ENCODE measurements around the gene EML6. TPM values are rescaled to one million over a fixed set of nuclear protein-coding genes. Genes with fewer than 3 reads are reported as not detected.

The EML6 gene
- total RNA-seq, 1 experiment from 2014 or later: 1.5 TPM

- no peak overlapping the region for H4K8ac ChIP-seq (replicated peaks; ENCODE audit: insufficient read length, low read depth, low read length)
- no peak overlapping the region for H3K23ac ChIP-seq (ENCODE audit: insufficient read length, low read depth, low read length)
- no peak overlapping the region for H3K18ac ChIP-seq (ENCODE audit: insufficient read length, low read depth, low read length)
- H3K4me1 ChIP-seq (ENCODE audit: insufficient read depth, low read length): no peaks in the 10 kb centered on the region
- Mint-ChIP-seq H3K27ac (no peak overlapping the region), H3K36me3 (ENCODE audit: insufficient read depth in 1 of 3, low read depth in 3 of 3) (no peaks in the 10 kb centered on the region), H3K27me3 (ENCODE audit: low read depth) (no peaks in the 10 kb centered on the region; the same call in 1 of the 2 replicates), H3K9me3 (no peaks in the 10 kb centered on the region), H3K4me1 (peaks cover 15 to 18% of the 10 kb centered on the region in 2 experiments), H3K4me3 (no peak overlapping the region)
- no peak overlapping the region for H4K91ac ChIP-seq (ENCODE audit: insufficient read length, low read depth, low read length)
- no peak overlapping the region for H2BK12ac ChIP-seq (ENCODE audit: insufficient read length, low read depth, low read length)
- H3K79me1 ChIP-seq (ENCODE audit: insufficient read depth, low read depth, low read length, poor library complexity, severe bottlenecking): no peaks in the 10 kb centered on the region
- no peaks in the 10 kb centered on the region for H4K20me1 ChIP-seq (ENCODE audit: control insufficient read depth, insufficient read depth, insufficient read length)
- no peak for DNase-seq
- no CpG with 5 or more reads among the region's 5 CpGs for WGBS (ENCODE audit: extremely low coverage, insufficient read length, low lambda C conversion rate)
- no peak overlapping the region for H3K56ac ChIP-seq (ENCODE audit: insufficient read length, low read depth, low read length)
- H3K23me2 ChIP-seq (ENCODE audit: insufficient read length, low read depth, low read length, poor library complexity, severe bottlenecking): no peaks in the 10 kb centered on the region
- H3K9me3 ChIP-seq (ENCODE audit: control insufficient read depth, low read depth, low read length): no peaks in the 10 kb centered on the region
- H2BK120ac ChIP-seq (ENCODE audit: low read depth, low read length, poor library complexity, severe bottlenecking): no peak overlapping the region
- H2BK5ac ChIP-seq (ENCODE audit: insufficient read length, low read length): no peak overlapping the region
- H2AK5ac ChIP-seq (ENCODE audit: insufficient read length, low read length): no peak overlapping the region
- no peak overlapping the region for H3K9ac ChIP-seq (ENCODE audit: extremely low read depth, insufficient read length, low read length)
- H3K14ac ChIP-seq (ENCODE audit: insufficient read depth, low read length): no peak overlapping the region
- no peak overlapping the region for H4K5ac ChIP-seq (ENCODE audit: insufficient read length, low read depth, low read length)
- H3K4me2 ChIP-seq (ENCODE audit: insufficient read depth, insufficient read length, low read length): no peak overlapping the region
- H2AFZ ChIP-seq (ENCODE audit: low read length): no peak overlapping the region
- no peaks in the 10 kb centered on the region; the same call in 1 of the 2 replicates for H3K27me3 ChIP-seq (ENCODE audit: insufficient read depth, low read length)
- no peak overlapping the region for H2BK20ac ChIP-seq (ENCODE audit: low read depth, low read length, poor library complexity, severe bottlenecking)
- no peak overlapping the region for H3K27ac ChIP-seq (ENCODE audit: insufficient read length, low read depth, low read length)
- no peak overlapping the region for H2BK15ac ChIP-seq (ENCODE audit: low read depth, low read length)
- H3K79me2 ChIP-seq (ENCODE audit: insufficient read depth, low read length): no peaks in the 10 kb centered on the region
- H3K4ac ChIP-seq (ENCODE audit: low read depth, low read length): no peak overlapping the region
- no peak for TF ChIP-seq CTCF (conservative IDR thresholded peaks at IDR 0.05)
- H3T11ph ChIP-seq (ENCODE audit: low read length): no peak overlapping the region
Measured at GRCh38 chr2:54952425-54952824, 229.0 kb downstream of the EML6 start.
